ENCODE results near the gene LIPT2. TPM values are rescaled to one million over a fixed set of nuclear protein-coding genes. Genes with fewer than 3 reads are reported as not detected.
"Not testable (repeated sequence)": the region's sequence is repeated elsewhere in the genome, so short reads cannot be mapped to it uniquely, and the experiment has no call there.

The LIPT2 gene
- 15.6 TPM for polyA plus RNA-seq

- Mint-ChIP-seq H3K27ac (peak within 1 kb of the TSS in 2 of 3 donors; percentile 44 to 92), H3K9me3 (peaks cover 0 to 3% (median 0%) of the 10 kb centered on the region in 3 donors), H3K36me3 (peaks cover 1% of the 10 kb centered on the region), H3K4me3 (peak within 1 kb of the TSS; percentile 68 to 96 (median 88)), H3K27me3 (no peaks in the 10 kb centered on the region), H3K4me1 (peaks cover 13 to 27% (median 15%) of the 10 kb centered on the region in 3 donors)
Observed at GRCh38 chr11:74492974-74493790, at the start of gene LIPT2. Gene LIPT2 (minus strand): TSS chr11:74493724. CDS start chr11:74493703, 21 bp downstream.

DNA sequence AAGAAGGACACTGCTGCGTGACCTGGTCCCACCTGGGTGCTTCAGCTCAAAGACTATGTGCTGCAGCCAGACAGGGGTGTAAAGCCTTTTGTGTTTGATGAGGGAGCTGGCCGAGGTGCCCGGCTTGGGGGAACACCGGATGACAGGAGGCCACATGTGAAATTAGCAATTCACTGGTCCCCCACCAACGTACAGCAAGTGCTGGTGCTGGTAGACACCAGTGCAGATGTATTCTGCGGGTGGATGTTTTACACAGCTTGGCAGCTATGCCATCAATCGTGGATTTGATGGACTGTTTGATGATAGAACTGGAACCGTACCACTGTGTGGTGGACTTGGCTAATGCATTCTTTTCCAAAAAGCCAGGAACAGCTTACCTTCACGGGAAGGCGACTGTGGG lies 47.9 kb upstream of the LIPT2 start:
- H3K27me3 Mint-ChIP-seq = peaks cover 7% of the 10 kb centered on the region
- no peak overlapping the region for H3K4me3 Mint-ChIP-seq
- H3K9me3 Mint-ChIP-seq = peaks cover 5 to 22% (median 11%) of the 10 kb centered on the region in 3 donors
- no peaks in the 10 kb centered on the region for H3K4me1 Mint-ChIP-seq
- no peak overlapping the region for H3K27ac Mint-ChIP-seq
- H3K36me3 Mint-ChIP-seq = peaks cover 5% of the 10 kb centered on the region

DNA sequence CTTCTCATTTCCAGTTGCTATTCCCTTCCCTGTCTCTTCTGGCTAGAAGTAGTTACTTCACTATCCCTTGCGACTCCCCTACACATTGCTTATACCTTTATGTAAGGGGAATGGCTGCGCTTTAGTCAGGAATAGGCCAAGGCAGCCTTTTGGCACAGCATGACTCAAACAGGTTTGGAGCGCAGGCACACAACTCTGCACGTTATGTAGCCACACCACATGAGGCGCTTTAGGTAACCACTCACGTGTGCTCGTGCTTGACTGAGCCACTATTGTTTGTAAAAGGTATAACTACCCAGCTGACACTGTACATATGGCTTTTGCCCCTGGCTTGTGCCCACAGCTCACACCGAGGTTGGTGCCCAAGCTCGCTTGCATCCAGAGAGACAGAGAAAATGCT lies 46.7 kb upstream of the LIPT2 start:
- H3K4me1 Mint-ChIP-seq = no peaks in the 10 kb centered on the region
- peaks cover 5 to 22% (median 11%) of the 10 kb centered on the region in 3 donors for H3K9me3 Mint-ChIP-seq
- no peak overlapping the region for H3K27ac Mint-ChIP-seq
- peaks cover 5% of the 10 kb centered on the region for H3K36me3 Mint-ChIP-seq
- H3K4me3 Mint-ChIP-seq = no peak overlapping the region
- H3K27me3 Mint-ChIP-seq = peaks cover 7% of the 10 kb centered on the region

GRCh38 chr11:74538680-74539079 lies 45.2 kb upstream of the LIPT2 start:
- Mint-ChIP-seq H3K27me3 (peaks cover 7% of the 10 kb centered on the region), H3K36me3 (peaks cover 2% of the 10 kb centered on the region), H3K27ac (no peak overlapping the region), H3K4me1 (peaks cover 2 to 5% (median 2%) of the 10 kb centered on the region in 3 donors), H3K9me3 (peaks cover 4 to 15% (median 5%) of the 10 kb centered on the region in 3 donors), H3K4me3 (no peak overlapping the region)

- Mint-ChIP-seq H3K27me3 (peaks cover 14% of the 10 kb centered on the region), H3K4me3 (no peak overlapping the region), H3K36me3 (no peaks in the 10 kb centered on the region), H3K27ac (no peak overlapping the region), H3K9me3 (peaks cover 0 to 10% (median 2%) of the 10 kb centered on the region in 3 donors), H3K4me1 (peaks cover 2 to 5% (median 4%) of the 10 kb centered on the region in 3 donors)
Observed at GRCh38 chr11:74535371-74536160, 42.0 kb upstream of the LIPT2 start.

DNA sequence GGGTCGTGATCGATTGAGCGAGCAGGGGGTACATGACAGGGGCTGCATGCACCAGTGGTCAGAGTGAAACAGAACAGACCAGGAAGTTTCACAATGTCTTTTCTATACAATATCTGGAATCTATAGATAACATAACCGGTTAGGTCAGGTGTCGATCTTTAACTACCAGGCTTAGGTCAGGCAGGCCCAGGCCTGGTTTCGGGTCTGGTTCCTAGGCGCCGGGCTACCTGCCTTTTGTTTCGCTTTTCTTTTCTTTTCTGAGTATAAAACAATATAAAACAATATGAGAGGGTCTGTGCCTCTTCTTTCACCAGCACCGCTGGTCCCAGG lies 41.4 kb upstream of the LIPT2 start:
- H3K27ac Mint-ChIP-seq = not testable (repeated sequence)

DNA sequence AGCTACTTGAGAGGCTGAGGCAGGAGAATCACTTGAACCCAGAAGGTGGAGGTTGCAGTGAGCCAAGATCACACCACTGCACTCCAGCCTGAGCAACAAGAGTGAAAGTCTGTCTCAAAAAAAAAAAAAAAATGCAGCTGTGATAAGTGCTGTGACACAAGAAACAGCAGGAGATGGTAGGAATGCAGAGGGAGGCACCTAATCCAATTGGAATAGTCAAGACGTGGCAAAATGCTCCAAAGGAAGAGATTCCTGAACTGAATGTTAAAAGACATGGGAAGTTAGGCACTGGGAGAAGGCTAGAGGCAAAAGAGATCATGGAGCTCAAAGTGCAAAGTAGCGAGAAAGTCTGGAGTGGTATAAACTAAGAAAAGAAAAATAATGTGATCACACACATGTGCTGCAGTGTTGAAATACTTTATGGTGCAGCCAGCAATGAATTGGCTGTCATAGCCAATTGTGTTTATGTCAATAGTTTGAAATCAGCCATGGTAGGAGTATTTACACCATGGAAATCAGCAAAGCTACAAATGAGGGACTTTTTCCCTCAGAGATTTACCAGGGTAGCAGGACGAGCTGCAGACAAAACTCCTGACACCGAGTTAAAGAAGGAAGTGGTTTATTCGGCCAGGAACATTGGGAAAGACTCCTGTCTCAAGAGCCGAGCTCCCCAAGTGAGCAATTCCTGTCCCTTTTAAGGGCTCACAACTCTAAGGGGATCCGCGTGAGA lies 40.9 kb upstream of the LIPT2 start:
- Mint-ChIP-seq H3K4me3 (peak overlapping the region in 1 of 4 donors; percentile 56), H3K36me3 (no peaks in the 10 kb centered on the region), H3K9me3 (peaks cover 0 to 14% (median 0%) of the 10 kb centered on the region in 3 donors), H3K27me3 (peaks cover 10% of the 10 kb centered on the region), H3K27ac (no peak overlapping the region), H3K4me1 (peaks cover 2 to 5% (median 4%) of the 10 kb centered on the region in 3 donors)

More for the DNA sequence above, 41.4 kb upstream of the LIPT2 start:
- Mint-ChIP-seq H3K27me3 (peaks cover 10% of the 10 kb centered on the region), H3K9me3 (peaks cover 0 to 14% (median 0%) of the 10 kb centered on the region in 3 donors)
- H3K4me3 Mint-ChIP-seq, H3K4me1 Mint-ChIP-seq, H3K36me3 Mint-ChIP-seq: not testable (repeated sequence)

- Mint-ChIP-seq H3K27ac (no peak overlapping the region), H3K4me1 (peaks cover 2 to 5% (median 4%) of the 10 kb centered on the region in 3 donors), H3K27me3 (peaks cover 9% of the 10 kb centered on the region), H3K4me3 (no peak overlapping the region), H3K9me3 (peaks cover 0 to 14% (median 0%) of the 10 kb centered on the region in 3 donors), H3K36me3 (no peaks in the 10 kb centered on the region)
Observed at GRCh38 chr11:74533421-74533820, 39.9 kb upstream of the LIPT2 start.

GRCh38 chr11:74532501-74533246 lies 39.1 kb upstream of the LIPT2 start:
- peaks cover 2 to 5% (median 4%) of the 10 kb centered on the region in 3 donors for H3K4me1 Mint-ChIP-seq
- H3K27me3 Mint-ChIP-seq = peaks cover 9% of the 10 kb centered on the region
- H3K4me3 Mint-ChIP-seq = no peak overlapping the region
- H3K27ac Mint-ChIP-seq = no peak overlapping the region
- H3K9me3 Mint-ChIP-seq = peaks cover 0 to 7% (median 0%) of the 10 kb centered on the region in 3 donors
- no peaks in the 10 kb centered on the region for H3K36me3 Mint-ChIP-seq

- H3K27me3 Mint-ChIP-seq = peaks cover 5% of the 10 kb centered on the region
- no peaks in the 10 kb centered on the region for H3K36me3 Mint-ChIP-seq
- peaks cover 0 to under 1% (median 0%) of the 10 kb centered on the region in 3 donors for H3K9me3 Mint-ChIP-seq
- H3K27ac Mint-ChIP-seq = no peak overlapping the region
- H3K4me3 Mint-ChIP-seq = no peak overlapping the region
- H3K4me1 Mint-ChIP-seq = no peaks in the 10 kb centered on the region
Observed at GRCh38 chr11:74524978-74525377, 31.5 kb upstream of the LIPT2 start.

- Mint-ChIP-seq H3K36me3 (no peaks in the 10 kb centered on the region), H3K4me3 (no peak overlapping the region), H3K9me3 (no peaks in the 10 kb centered on the region), H3K4me1 (no peaks in the 10 kb centered on the region), H3K27me3 (peaks cover 6% of the 10 kb centered on the region), H3K27ac (no peak overlapping the region)
Observed at GRCh38 chr11:74524501-74524900, 31.0 kb upstream of the LIPT2 start.

DNA sequence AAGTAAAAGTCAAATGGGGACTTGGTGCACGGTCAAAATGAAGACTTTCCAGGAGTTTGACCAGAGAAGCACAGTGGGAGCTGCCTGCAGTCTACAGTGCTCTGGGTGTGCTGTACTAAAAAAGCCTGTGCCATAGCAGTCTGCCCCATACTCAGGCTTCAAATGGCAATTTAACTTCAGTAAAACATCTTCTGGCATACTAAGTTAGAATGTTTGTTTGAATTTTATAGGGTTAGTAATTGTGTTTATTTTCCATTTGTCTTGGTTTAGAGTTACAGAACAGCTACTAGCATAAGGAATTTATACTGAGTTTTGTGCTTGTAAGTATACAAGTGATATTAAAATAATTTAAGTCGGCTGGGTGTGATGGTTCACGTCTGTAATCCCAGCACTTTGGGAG lies 29.3 kb upstream of the LIPT2 start:
- H3K4me1 Mint-ChIP-seq = no peaks in the 10 kb centered on the region
- no peaks in the 10 kb centered on the region for H3K36me3 Mint-ChIP-seq

DNA sequence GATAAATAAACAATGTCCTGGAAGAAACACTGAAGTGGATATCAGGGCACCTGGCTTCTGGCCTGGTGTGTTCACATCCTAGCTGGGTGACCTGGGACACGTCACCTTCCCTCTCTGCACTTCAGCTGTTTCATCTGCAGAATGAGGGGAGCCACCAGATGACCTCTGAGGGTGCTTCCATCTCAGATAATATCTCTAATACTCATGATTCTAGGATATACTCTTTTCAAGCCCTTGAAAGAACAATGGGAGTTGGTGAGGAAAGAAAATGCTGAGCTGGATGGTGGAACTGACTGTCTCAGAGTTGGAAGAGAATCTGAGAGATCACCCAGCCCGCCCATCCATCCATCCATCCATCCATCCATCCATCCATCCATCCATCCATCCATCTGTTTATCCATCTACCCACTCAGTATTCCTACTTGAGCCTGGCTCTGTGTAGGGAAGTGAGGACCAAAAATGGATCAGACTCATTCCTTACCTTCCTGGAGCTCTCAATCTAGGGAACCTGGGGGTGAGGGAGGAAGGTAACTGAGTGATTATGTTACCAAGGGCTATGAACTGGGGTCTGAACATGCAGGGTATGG lies 28.2 kb upstream of the LIPT2 start:
- Mint-ChIP-seq H3K27ac (peak overlapping the region in 1 of 3 donors; percentile 4), H3K9me3 (peaks cover 2 to 10% (median 5%) of the 10 kb centered on the region in 3 donors), H3K36me3 (no peaks in the 10 kb centered on the region), H3K4me3 (no peak overlapping the region), H3K27me3 (peaks cover 4% of the 10 kb centered on the region), H3K4me1 (no peaks in the 10 kb centered on the region)

More for the DNA sequence above, 29.3 kb upstream of the LIPT2 start:
- H3K27me3 Mint-ChIP-seq = peaks cover 4% of the 10 kb centered on the region
- no peak overlapping the region for H3K4me3 Mint-ChIP-seq
- H3K27ac Mint-ChIP-seq = no peak overlapping the region
- no peaks in the 10 kb centered on the region for H3K9me3 Mint-ChIP-seq
